ENCODE data around the gene UNKL.
"Not testable (repeated sequence)": the region's sequence is repeated elsewhere in the genome, so short reads cannot be mapped to it uniquely, and the experiment has no call there.

Gene UNKL

DNA sequence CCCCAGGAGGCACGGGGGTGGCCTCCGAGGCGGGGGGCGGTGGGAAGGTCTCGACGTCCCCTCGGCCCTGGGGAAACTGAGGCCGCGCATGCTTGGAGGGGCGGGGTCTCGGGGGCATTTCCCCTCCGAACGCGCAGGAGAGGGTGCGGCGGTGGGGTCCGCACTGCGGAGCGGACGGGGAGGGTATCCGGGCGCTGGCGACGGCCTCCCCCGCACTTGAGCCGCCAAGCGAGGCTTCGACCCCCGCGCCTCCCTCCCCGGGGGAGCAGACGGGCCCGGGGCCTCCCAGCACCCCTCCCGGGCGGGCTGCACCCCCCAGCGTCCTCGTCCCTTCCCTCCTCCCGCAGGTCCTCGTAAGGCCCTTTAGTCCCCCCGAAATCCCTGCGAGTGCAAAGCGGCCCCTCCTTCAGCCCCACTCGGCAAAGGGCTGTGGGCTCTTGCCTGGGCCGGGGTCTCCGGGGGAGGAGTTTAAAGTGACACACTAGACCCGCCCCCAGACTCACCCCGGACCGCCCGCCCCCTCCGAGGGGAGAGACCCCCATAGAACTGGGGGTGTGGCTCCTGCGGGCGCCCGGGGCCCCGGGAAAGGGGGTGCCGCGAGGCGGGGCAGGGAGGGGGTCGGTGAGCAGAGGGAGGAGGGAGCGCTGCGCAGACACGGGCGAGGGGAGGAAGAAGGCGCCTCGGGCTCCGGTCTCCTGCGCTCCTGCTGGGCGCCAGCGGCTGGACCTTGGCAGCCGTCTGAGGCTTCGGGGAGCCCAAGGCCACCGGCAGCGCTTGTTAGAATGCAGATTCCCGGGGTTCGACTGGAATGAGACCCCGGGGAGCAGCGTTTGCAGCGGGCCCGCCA is 80.4 kb downstream of the UNKL start:
- DNase-seq = no peak

- no peak for DNase-seq
Observed at GRCh38 chr16:1333149-1333812, 81.2 kb downstream of the UNKL start, which contains the start of gene BAIAP3. TSS of gene BAIAP3 (plus strand) at chr16:1333645. CDS start at chr16:1338550, 4,905 bp downstream.

DNA sequence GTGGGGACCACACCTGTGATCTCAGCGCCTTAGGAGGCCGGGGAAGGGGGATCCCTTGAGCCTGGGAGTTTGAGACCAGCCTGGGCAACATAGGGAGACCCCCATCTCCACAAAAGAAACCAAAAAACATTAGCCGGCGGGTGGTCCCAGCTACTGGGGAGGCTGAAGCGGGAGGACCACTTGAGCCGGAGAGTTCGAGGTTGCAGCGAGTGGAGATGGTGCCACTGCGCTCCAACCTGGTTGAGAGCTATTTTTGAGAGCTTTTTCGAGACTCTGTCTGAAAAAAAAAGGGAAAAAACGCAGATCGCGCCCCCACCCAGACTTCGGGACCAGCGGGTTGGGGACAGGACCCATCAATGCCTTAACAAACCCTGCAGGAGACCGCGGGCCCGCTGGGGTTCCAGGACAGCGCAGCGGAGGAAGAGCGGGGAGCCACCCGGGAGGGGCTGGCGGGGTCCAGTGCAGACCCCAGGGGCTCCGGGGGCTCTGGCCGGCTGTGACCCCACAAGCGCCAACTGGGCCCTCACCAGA is 81.8 kb downstream of the UNKL start:
- no peak for DNase-seq

- DNase-seq = no peak
Observed at GRCh38 chr16:1331712-1332617, 82.5 kb downstream of the UNKL start.

DNA sequence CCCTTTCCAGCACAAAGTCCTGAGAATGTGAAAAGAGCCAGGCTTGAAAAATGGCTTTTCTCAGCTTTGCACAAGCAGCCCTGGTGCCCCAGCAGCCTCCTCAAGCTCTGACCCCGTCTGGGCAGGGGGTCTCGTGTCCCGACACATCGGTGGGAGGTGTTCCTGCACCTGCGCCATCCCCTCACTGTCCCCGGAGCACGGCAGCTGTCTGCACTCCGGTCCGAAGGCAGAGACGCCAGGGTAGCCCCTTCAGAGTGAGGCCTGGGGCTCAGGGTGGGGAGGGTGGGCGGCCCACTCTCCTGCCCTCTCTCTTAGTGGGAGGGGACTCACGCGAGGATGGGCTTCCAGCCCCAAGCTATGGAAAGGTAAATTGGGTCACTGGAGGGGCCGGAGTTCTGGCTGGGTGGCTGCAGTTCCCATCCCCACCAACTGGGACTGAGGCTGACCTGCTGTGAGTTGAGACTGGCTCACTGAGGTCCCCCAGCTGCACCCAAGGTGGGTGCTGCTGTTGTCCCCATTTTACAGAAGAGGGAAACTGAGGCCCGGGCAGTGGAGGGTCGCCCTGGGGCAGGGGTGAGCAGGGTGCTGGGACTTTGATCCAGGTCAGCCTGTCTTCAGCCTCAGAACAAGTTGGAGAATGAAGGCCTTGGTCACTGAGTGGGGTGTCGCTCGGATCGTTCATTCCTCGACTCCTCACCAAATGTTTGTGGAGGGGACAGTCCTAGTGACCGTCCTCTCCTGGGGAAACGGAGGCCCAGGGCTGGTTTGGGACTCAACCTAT is 83.4 kb downstream of the UNKL start:
- no peak for DNase-seq

DNA sequence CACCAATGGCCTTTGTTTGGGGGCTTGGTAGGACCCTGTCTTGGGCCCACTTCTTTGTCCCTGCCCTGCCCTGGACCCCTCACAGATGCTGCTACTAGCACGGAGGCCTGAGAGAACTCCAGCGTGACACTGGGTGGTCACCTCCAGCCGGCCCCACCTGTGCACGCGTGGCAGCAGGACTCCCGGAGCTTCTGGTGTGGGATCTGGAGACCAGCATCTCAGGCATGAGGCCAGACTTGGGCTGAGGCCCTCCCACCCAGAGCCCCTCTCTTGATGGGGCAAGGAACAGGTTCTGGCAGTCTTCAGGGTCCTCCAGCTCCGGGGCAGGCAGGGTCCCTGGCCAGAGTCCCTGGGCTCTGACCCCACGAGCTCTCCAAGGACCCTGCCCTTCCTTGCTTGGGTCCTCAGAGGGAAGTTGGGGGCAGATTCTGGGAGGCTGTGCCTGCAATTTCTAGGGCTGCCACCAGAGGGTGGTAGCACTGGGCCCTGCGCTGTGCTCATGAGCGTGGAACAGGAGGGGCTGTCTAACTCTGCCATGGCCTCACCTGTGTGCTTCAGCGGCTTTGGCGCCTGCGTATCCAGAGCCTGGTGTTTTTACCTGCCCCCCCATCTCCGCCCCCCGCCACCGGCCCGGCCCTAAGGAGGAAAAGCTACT is 84.1 kb downstream of the UNKL start:
- no peak for DNase-seq

GRCh38 chr16:1328961-1329360 is 85.5 kb downstream of the UNKL start:
- not testable (repeated sequence) for DNase-seq

- not testable (repeated sequence) for DNase-seq
Observed at GRCh38 chr16:1328136-1328535, 86.4 kb downstream of the UNKL start.

- no peak for DNase-seq
Observed at GRCh38 chr16:1327619-1327947, 86.9 kb downstream of the UNKL start.

GRCh38 chr16:1326946-1327618 is 87.4 kb downstream of the UNKL start:
- DNase-seq = no peak

GRCh38 chr16:1326391-1326790 is 88.1 kb downstream of the UNKL start:
- no peak for DNase-seq

GRCh38 chr16:1325673-1326371 is 88.7 kb downstream of the UNKL start:
- no peak for DNase-seq

- DNase-seq = no peak
Observed at GRCh38 chr16:1325261-1325660, 89.2 kb downstream of the UNKL start.

- no peak for DNase-seq
Observed at GRCh38 chr16:1324286-1324826, 90.1 kb downstream of the UNKL start.

DNA sequence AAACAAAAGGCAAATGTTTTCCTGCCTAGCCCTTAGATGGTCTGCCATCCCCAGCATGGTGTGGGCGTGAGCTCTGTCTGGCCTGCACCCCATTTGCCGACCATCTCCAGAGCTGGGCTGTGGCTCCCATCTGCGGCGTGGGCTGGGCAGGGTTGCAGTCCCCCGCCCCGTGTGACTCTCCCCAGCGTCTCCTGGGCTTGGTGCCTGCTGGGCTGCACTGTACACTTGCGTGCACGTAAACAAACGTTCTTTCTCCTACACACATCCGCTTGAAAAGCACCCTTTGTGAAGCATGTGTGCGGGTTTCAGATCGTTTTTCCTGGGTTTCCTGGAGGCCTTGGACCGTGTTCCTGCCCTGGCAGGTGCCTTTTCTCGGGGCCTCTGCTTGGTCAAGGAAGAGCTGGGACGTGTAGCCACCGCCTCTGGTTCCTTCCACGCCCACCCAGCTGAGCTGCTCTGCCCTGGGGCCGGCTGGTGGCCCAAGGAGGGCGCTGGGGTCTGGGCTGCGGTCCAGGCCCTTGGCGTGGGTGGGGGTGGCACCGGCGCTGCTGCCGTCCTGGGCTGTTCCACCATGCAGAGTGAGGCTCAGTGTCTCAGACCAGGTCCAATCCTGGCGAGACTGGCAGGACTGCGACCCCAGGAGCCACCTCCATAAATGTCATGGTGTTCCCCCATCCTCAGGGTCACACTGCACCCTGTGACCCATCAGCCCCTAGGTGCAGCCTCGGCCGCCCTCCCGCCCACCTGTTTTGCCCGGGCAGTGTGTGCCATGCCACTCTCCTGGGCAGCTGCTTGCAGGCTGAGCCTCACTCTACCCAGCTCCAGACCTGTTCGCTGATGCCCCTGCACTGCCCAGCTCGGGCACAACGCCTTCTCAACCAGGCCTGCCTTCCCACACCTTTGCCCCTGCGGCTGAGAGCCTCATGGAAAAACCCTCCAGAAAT is 90.9 kb downstream of the UNKL start:
- no peak for DNase-seq

- no peak for DNase-seq
Observed at GRCh38 chr16:1322407-1322806, 92.1 kb downstream of the UNKL start.

DNA sequence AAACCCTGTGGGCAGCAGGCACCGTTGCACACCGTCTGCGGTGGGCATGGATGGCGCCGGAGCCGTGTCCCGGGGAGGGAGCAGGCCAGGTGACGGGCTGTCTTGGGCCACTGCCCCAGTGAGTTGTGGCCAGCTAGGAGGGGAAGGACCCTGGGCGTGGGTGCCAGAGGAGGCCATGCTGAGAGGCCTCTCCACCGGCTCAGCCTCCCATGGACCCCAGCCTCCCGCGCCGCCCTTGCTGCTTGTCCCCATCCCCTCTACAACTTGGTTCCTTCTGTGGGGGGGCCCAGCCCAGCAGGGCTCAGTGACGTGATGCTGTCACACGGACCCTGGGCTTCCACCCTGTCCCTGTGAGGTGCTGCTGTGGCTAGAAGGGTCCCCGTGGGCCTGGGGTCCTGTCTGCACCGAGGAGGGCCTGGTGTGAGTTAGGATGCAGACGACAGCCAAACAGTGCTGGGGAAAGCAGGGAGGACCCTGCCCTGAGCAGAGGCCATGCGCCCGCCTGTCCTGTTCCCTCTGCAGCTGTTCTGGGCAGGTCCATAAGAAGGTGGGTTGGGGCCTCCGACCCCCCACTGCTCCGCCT is 93.8 kb downstream of the UNKL start:
- no peak for DNase-seq

DNA sequence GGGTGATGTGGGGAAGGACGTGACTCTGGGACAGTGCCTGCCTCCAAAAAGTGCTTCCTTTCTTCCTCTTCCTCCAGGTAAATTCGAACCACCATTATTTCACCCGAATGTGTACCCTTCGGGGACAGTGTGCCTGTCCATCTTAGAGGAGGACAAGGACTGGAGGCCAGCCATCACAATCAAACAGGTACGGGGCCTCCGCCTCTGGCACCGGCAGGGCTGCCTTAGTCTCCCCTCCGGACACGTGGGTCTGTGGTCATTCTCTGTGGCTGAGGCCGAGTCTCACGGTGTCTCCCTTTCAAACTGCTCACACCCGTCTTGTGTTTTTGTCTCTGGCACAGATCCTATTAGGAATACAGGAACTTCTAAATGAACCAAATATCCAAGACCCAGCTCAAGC is 94.4 kb downstream of the UNKL start:
- no peak for DNase-seq

DNA sequence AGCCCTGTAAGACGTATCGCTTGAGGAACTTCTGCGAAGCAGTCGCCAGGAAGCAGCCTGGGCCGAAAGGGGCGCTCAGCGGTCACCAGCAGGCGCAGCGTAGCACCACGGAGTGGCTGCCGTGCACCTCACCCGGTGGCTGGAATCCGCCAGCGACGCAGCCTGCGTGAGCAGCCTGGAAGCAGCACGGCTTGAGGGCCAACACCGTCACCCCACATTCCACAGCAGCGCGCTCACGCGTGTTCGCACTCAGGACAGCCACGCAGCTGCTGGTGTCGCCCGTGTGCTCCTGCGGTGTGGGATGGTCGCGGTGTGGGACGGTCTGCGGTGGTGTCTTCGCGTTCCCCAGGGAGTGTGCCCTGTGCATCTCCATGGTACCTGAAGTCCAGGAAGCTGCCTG is 95.5 kb downstream of the UNKL start:
- DNase-seq = no peak

Data from activated CD4-positive, alpha-beta T cell treated with anti-CD3 and anti-CD28 coated beads for 1 hour (primary cell).